Uterus (tissue), 4 donors: ENCODE data around the gene EML6. TPM values are rescaled to one million over a fixed set of nuclear protein-coding genes. Genes with fewer than 3 reads are reported as not detected.
"Not testable (repeated sequence)": the region's sequence is repeated elsewhere in the genome, so short reads cannot be mapped to it uniquely, and the experiment has no call there.

Experiments
- DNase-seq, 2 donors: peaks; one replicate each; pipeline ENCODE4 v3.0.0-alpha.2; 2019 to 2020
- H3K27ac ChIP-seq, 2 donors: fragments of 200-600 bp; sonication (generic); 1 replicate in 1 of 2; 2 replicates in 1 of 2; pipeline ENCODE4 v1.5.1; 2016 to 2018
- H3K27me3 ChIP-seq, 2 donors: fragments of 200-600 bp; sonication (generic); one replicate each; pipeline ENCODE4 v1.5.1; 2018 to 2019; ENCODE audit warnings: control low read depth in 1 of 2
- H3K36me3 ChIP-seq, 2 donors: fragments of 200-600 bp; sonication (generic); one replicate each; pipeline ENCODE4 v1.5.1; 2019; ENCODE audit warnings: control low read depth in 1 of 2
- H3K4me1 ChIP-seq, 2 donors: fragments of 200-600 bp; sonication (generic); one replicate each; pipeline ENCODE4 v1.5.1; 2018 to 2019; ENCODE audit warnings: control low read depth in 1 of 2
- H3K4me3 ChIP-seq, 2 donors: fragments of 200-600 bp; sonication (generic); 1 replicate in 1 of 2; 2 replicates in 1 of 2; pipeline ENCODE4 v1.5.1; 2018 to 2019; ENCODE audit warnings: mild to moderate bottlenecking in 1 of 2
- H3K9me3 ChIP-seq, 2 donors: fragments of 200-600 bp; sonication (generic); one replicate each; pipeline ENCODE4 v1.5.1; 2019; ENCODE audit warnings: control low read depth in 1 of 2
- POLR2A ChIP-seq, 2 donors: fragments of 450-650 bp; IDR thresholded peaks; one replicate each; pipeline ENCODE4 v1.6.1; 2016; ENCODE audit warnings: antibody characterized with exemption in 2 of 2, mild to moderate bottlenecking in 1 of 2, moderate library complexity in 1 of 2
- intact Hi-C: fragments of 100-400 bp; cut with DNase I; formaldehyde crosslinking; loops from one replicate; pipeline ENCODE4 v1.15.1; 2023; ENCODE audit warnings: low total_unique reads
- total RNA-seq, 4 donors: library from RNA; depleted of rRNA in 3 of 4; stranded (reverse); fragments of >200 nt in 3 of 4; gene quantifications; one replicate each; pipeline versions ENCODE4 v1.1.0 to v1.2.4, GENCODE V29; 2014 to 2023
- TF ChIP-seq, protein P1 (sequence below), 4 experiments: fragments of 200-600 bp in 2 of 4; fragments of 450-650 bp in 2 of 4; sonication (generic) in 2 of 4; IDR thresholded peaks; one replicate each; pipeline ENCODE4 v1.5.1; 2016 to 2019; ENCODE audit warnings: antibody characterized with exemption in 4 of 4, mild to moderate bottlenecking in 2 of 4, moderate library complexity in 1 of 4
- donor health status: DM: yes; HTN: yes; CAD: no.

EML6 gene
- total RNA-seq, 4 donors from 2014 or later = 0.26 to 2.4 (median 1.5) TPM

DNA sequence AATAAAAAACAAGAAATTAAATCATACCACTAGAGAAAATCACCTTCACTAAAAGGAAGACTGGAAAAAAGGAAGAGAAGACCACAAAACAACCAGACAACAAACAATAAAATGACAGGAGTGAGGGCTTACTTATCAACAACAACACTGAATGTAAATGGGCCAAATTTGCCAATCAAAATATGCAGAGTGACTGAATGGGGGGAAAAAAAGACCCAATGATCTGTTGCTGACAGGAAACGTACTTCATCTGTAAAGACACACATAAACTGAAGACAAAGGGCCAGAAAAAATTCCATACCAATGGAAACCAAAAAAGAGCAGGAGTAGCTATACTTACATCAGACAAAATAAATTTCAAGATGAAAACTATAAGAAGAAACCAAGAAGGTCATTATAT lies 25.5 kb upstream of the EML6 start:
- intact Hi-C loops = no loop called here
- DNase-seq = no peak
- Histone ChIP-seq H3K4me3 (no peak overlapping the region), H3K4me1 (no peaks in the 10 kb centered on the region), H3K27me3 (no peaks in the 10 kb centered on the region), H3K9me3 (no peaks in the 10 kb centered on the region), H3K36me3 (no peaks in the 10 kb centered on the region), H3K27ac (no peak overlapping the region)
- TF ChIP-seq, protein P1, sequence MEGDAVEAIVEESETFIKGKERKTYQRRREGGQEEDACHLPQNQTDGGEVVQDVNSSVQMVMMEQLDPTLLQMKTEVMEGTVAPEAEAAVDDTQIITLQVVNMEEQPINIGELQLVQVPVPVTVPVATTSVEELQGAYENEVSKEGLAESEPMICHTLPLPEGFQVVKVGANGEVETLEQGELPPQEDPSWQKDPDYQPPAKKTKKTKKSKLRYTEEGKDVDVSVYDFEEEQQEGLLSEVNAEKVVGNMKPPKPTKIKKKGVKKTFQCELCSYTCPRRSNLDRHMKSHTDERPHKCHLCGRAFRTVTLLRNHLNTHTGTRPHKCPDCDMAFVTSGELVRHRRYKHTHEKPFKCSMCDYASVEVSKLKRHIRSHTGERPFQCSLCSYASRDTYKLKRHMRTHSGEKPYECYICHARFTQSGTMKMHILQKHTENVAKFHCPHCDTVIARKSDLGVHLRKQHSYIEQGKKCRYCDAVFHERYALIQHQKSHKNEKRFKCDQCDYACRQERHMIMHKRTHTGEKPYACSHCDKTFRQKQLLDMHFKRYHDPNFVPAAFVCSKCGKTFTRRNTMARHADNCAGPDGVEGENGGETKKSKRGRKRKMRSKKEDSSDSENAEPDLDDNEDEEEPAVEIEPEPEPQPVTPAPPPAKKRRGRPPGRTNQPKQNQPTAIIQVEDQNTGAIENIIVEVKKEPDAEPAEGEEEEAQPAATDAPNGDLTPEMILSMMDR (IDR thresholded peaks at IDR 0.05) = no peak
- no peak for TF ChIP-seq POLR2A (IDR thresholded peaks at IDR 0.05)

DNA sequence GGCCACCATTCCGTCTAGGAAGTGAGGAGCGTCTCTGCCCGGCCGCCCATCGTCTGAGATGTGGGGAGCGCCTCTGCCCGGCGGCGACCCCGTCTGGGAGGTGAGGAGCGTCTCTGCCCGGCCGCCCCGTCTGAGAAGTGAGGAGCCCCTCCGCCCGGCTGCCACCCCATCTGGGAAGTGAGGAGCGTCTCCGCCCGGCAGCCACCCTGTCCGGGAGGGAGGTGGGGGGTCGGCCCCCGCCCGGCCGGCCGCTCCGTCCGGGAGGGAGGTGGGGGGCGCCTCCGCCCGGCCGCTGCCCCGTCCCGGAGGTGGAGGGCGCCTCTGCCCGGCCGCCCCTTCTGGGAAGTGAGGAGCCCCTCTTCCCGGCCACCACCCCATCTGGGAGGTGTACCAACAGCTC lies 24.5 kb upstream of the EML6 start:
- H3K4me1 ChIP-seq, H3K27ac ChIP-seq, H3K27me3 ChIP-seq, H3K4me3 ChIP-seq, H3K36me3 ChIP-seq, intact Hi-C loops, H3K9me3 ChIP-seq, DNase-seq: not testable (repeated sequence)

DNA sequence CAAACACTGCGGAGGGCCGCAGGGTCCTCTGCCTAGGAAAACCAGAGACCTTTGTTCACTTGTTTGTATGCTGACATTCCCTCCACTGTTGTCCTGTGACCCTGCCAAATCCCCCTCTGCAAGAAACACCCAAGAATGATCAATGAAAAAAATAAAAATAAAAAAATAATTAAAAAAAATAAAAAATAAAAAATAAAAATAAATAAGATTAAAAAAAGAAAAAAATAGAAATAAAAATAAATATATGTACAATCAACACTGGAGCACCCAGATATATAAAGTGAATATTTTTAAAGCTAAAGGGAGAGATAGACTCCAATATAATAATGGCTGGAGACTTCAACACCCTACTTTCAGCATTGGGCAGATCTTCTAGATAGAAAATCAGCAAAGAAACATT lies 23.8 kb upstream of the EML6 start:
- Histone ChIP-seq H3K36me3 (no peaks in the 10 kb centered on the region), H3K27me3 (no peaks in the 10 kb centered on the region), H3K4me1 (no peaks in the 10 kb centered on the region), H3K9me3 (no peaks in the 10 kb centered on the region), H3K4me3 (no peak overlapping the region), H3K27ac (no peak overlapping the region)
- intact Hi-C loops = loop anchor here (10.0 kb wide), 1 partner anchor 175 kb away; no protein-coding TSS in a partner anchor
- TF ChIP-seq POLR2A (IDR thresholded peaks at IDR 0.05) = no peak
- TF ChIP-seq, protein P1 (IDR thresholded peaks at IDR 0.05) = no peak
- DNase-seq = no peak

DNA sequence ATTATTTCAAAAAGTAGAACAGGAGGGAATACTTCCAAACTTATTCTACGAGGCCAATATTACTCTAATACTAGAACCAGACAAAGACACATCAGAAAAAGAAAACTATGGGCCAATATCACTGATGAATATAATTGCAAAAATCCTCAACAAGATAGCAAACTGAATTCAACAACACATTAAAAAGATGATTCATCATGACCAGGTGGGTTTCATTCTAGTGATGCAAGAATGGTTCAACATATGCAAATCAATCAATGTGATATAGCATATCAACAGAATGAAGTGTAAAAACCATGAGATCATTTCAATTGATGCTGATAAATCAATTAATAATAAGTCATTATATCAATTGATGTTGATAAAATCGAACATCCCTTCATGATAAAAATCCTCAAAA lies 22.4 kb upstream of the EML6 start:
- Histone ChIP-seq H3K27ac (no peak overlapping the region), H3K4me1 (no peaks in the 10 kb centered on the region), H3K36me3 (no peaks in the 10 kb centered on the region), H3K27me3 (no peaks in the 10 kb centered on the region), H3K4me3 (no peak overlapping the region), H3K9me3 (no peaks in the 10 kb centered on the region)
- intact Hi-C loops = loop anchor here (10.0 kb wide), 1 partner anchor 176 kb away; no protein-coding TSS in a partner anchor
- no peak for DNase-seq
- no peak for TF ChIP-seq POLR2A (IDR thresholded peaks at IDR 0.05)
- TF ChIP-seq, protein P1 (IDR thresholded peaks at IDR 0.05) = no peak

DNA sequence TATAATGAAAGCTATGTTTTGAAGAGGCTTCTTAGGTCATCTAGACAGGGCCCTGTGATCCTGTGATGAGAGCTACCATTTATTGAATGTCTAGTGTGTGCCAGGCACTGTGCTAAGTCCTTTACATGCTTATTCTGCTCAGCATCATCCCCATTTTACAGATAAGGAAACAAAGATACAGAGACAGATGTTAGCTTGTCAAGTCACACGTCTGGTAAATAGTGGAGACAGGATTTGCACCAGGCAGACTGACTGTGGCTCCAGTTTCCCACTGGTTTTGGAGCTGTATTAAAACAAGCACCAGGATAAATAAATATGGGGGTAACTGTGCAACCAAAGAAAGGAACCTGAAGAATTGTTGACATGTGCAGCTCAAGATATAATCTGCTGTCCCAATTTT lies 19.2 kb upstream of the EML6 start:
- Histone ChIP-seq H3K4me1 (no peaks in the 10 kb centered on the region), H3K36me3 (no peaks in the 10 kb centered on the region), H3K4me3 (no peak overlapping the region), H3K27ac (no peak overlapping the region), H3K9me3 (no peaks in the 10 kb centered on the region), H3K27me3 (no peaks in the 10 kb centered on the region)
- TF ChIP-seq, protein P1 (IDR thresholded peaks at IDR 0.05) = no peak
- no peak for TF ChIP-seq POLR2A (IDR thresholded peaks at IDR 0.05)
- intact Hi-C loops = loop anchor here (10.0 kb wide), 1 partner anchor 179 kb away; no protein-coding TSS in a partner anchor
- no peak for DNase-seq
